Stimulated activated CD8-positive, alpha-beta memory T cell treated with anti-CD3 and anti-CD28 coated beads, Interleukin-7, amount 100 ng/mL, for 48 hours (primary cell): ENCODE measurements around the gene SPINK14.

Experiments used
- DNase-seq, 2 donors: peaks; one replicate each; pipeline ENCODE4 v3.0.0-alpha.2; 2020; ENCODE audit warnings: low read depth in 1 of 2; ENCODE audit errors: extremely low read depth in 1 of 2

Gene SPINK14, protein sequence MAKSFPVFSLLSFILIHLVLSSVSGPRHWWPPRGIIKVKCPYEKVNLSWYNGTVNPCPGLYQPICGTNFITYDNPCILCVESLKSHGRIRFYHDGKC

DNA sequence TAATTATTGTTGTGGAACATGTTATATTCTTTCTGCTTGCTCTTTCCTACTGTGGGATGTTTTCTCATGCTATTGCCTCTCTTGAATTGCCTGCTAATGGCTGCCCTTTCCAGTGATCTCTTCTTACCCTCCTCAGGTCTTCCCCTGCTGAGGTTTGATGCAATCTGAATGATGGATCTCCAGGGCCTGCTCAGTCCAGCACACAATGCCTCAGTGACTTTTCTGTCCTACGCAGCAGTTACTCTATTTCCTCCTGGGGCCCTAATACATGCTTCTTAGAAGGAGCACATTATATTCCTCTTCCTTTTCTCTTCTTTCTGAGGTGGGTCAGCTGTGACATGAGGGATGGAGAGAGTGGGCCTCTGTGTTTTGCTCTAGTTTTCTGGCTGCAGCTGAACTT is at the start of gene SPINK14:
Gene SPINK14, plus strand, starts transcription at position 301 of the 400 bp plus-strand sequence. CDS start 1,187 bp downstream, outside the sequence.
- no peak for DNase-seq

DNA sequence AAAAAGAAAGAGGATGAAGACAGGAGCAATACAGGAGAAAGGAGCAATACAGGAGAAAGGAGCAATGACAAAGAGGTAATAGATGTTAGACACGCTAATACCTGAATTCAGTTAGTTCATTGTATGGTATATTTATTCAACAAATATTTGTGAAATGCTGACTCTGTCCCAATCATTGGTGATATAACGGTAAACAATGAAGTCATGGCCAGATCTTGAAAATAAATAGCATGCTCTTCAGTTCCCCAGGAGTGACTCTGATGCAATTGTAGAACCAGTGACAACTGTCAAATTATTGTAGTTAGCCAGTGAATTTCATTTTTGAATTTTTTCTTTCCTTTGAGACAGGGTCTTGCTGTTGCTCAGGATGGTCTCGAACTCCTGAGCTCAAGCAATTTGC is 48.0 kb upstream of the SPINK14 start:
- DNase-seq, result no peak

DNA sequence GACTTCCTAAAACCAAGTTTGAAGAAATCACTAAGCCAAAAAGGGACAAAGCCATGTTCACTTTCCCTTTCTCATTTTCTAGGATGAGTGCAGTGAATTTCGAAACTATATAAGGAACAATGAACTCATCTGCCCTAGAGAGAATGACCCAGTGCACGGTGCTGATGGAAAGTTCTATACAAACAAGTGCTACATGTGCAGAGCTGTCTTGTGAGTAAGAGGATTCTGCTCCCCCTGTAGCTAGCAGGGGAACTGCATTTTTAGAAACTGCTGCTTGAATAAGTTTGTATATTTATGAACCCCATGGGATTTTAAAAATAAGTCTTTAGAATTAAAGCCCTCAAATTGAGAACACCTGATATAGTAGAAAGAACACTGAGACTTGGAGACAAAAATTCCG is 42.7 kb upstream of the SPINK14 start:
- no peak for DNase-seq

DNA sequence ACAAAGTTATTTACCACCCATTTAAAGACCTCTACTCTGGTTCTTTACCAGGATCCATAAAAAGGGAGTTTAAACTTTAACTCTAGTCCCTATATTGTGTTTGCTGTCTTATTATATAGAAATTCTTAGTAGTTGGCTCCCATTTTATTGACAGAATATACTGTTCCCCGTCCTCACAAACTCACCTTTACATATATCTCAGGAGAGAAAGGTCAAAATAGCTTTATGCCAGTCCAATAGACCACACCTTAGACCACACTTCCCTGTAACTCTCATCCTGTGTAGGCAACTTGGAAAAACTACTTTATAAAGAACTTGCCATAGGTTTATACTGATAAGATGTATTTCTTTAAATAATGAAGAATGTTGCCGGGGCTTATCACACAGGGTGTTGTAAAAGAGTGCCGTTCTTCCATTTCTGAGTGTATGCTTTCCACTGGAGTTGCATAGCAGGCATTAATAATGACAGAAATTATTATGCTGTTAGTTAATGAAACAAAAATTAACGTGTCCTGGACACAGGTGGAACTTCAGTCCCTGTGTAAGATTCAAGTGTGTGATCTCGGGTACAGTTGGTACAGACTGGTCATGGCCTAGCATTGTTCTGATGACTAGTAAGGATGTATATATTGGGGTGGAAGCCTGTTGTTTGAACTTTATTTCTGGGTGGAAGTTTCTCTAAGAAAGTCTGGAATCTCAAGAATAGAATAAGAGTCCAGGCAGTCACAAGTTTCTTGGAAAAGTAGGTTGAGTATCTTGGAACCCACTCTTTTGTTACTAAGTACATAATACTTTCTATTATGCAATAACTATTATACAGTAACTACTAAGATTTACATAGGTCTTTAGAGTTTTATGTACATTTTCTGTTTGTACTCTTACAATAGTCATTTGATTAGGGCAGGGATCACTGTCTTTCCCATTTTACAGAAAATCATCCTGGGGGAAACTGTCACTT is 33.0 kb upstream of the SPINK14 start:
- no peak for DNase-seq

DNA sequence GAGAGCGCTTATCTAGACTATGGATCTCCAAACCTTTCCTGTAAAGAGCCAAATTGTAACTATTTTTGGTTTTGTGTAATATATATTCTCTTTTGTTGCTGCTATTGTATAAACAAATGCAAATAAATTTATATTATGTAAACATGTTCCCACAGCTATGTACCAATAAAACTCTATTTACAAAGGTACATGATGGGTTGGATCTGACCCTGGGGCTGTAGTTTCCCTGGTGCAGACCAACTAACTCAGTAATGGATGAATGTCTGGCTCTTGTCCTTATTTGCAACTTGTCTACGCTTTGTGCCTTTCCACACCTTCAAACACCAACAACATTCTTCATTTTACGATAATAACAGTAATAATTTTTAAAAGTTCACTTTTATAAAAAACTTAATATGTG is 27.5 kb upstream of the SPINK14 start:
- DNase-seq, result no peak

DNA sequence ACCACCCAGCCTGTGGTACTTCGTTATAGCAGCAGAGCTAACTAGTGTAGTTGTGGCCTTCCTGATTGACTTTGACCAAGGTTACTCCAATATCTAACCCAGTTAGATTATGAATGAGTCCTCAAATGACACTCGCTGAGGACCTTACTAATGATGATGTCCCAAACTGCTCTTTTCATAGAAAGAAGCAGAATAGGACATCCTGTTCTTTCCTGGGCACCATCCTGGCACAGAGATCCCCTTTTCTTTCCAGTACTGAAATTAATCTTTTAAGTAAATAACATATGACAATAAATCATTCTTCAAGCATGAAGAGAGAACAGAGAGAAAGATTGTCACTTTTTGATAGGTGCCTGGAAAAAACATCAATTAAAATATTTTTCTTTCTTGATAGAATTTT is 26.7 kb upstream of the SPINK14 start:
- DNase-seq, result no peak

DNA sequence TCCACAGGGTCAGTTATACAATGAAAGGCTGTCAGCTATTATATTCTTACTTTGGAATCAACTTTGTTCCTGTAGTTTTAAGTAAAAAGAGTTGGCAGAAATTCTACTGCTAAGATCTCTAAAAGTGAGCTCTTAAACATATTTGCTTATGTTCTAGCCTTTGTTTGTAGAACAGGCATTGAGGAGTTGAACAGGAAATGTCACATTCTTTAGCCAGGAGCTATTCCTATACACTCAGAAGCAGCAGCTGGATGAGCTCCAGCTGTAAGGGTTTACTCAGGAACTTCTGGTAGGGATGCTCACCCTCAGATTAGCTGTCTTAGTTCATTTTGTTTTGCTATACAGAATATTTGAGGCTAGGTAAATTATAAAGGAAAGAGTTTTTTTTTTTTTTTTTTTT is 22.4 kb upstream of the SPINK14 start:
- no peak for DNase-seq

DNA sequence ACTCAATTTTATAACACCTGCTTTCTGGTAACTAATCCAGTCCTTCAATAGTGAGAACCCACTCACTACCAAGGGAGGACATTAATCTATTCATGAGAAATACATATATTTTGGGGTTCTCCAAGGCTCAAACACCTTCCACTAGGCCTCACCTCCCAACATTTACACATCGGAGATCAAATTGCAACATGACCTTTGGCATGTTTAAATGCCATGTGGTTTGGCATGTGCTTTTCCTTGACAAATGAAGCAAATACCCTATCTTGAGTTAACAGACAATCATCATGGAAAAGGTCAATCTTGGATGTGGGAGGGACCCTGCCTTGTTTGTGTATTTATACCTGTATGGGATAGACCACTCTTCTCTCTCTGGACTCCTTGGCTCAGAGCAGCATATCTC is 21.9 kb upstream of the SPINK14 start:
- no peak for DNase-seq

DNA sequence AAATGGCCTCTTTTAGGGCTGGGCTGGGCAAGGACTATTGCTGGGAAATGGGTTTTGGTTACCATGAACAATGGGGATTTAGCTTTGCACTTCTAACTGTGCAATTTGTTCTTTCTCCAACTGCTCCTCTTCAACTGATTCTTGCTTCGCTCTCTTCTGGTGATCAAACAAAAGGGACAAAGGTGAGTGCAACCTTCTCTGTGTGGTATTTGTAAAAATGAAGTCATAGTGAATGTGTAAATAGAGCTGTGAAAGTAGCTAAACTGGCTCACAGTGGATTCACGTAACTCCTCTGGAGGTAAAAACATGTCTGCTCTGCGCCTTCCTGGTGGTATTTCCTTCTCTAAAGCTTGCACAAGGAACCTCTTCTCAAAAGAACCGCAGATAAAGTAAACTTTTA is 20.9 kb upstream of the SPINK14 start:
- no peak for DNase-seq

DNA sequence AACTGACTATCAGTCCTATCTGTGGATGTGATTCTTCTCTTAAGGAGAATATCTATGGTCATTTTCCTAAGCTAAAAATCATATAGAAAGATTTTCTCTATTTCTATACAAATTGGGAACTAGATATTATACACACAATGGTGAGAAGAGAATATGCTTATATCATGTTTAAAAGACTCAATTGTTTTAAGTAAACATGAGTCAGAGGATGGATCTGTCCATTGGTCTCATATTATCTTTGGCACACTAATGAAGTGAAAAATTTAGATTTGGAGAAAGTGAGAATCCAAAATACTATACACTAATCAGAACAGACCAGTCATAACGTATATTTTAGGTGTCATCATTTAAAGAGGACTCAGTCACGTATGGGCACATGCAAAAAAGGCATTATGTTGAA is 16.5 kb upstream of the SPINK14 start:
- no peak for DNase-seq

DNA sequence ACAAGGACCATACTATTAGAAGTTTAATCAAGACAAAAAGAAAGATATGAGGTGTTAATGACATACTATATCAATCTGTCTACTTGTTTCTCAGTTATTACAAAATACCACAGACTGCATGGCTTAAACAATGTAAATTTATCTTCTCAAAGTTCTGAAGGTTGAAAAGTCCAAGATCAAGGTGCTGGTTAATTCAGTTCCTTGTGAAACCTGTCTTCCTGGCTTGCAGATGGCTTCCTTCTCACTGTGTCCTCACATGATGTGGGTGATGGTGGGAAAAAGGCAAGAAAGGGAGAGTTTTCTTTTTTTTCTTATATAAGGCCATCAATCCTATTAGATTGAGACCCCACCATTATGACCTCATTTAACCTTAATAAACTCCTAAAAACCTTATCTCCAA is 15.6 kb upstream of the SPINK14 start:
- no peak for DNase-seq

DNA sequence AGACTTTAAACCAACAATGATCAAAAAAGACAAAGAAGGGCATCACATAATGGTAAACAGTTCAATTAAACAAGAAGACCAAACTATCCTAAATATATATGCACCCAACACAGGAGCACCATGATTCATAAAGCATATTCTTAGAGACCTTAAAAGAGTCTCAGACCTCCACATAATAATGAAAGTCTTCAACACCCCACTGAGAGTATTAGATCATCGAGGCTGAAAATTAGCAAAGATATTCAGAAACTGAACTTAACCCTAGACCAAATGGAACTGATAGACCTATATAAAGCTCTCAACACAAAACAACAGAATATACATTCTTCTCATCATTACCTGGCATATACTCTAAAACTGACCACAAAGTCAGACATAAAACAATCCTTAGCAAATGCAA is 11.7 kb upstream of the SPINK14 start:
- no peak for DNase-seq

DNA sequence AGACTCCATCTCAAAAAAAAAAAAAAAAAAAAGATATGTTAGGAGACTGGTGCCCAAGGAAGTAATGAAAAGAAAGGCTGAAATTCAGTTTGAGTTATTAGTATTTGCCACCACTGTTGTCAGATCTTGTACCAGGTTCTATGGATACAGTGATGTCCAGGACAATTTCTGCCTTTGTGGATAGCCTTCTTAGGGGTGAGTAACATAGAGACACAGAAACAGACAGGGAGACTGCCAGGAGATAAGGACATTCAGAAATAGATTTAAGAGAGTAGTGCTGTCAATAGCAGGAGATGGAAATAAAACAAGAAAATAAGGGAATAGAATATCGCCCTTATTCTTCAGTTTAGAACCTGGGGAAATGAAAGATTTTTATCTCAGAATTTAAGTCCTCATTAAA is 6.3 kb upstream of the SPINK14 start:
- DNase-seq, result no peak

DNA sequence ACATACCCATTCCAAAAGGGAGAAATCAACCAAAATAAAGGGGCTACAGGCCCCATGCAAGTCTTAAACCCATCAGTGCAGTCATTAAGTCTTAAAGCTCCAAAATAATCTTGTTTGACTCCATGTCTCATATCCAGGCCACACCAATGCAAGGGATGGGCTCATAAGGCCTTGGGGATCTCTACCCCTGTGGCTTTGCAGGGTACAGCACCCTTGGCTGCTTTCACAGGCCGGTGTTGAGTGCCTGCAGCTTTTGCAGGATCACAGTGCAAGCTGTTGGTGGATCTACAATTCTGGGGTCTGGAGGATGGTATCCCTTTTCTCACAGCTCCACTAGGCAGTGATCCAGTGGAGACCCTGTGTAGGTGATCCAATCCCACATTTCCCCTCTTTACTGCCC is 5.0 kb upstream of the SPINK14 start:
- DNase-seq, result no peak

DNA sequence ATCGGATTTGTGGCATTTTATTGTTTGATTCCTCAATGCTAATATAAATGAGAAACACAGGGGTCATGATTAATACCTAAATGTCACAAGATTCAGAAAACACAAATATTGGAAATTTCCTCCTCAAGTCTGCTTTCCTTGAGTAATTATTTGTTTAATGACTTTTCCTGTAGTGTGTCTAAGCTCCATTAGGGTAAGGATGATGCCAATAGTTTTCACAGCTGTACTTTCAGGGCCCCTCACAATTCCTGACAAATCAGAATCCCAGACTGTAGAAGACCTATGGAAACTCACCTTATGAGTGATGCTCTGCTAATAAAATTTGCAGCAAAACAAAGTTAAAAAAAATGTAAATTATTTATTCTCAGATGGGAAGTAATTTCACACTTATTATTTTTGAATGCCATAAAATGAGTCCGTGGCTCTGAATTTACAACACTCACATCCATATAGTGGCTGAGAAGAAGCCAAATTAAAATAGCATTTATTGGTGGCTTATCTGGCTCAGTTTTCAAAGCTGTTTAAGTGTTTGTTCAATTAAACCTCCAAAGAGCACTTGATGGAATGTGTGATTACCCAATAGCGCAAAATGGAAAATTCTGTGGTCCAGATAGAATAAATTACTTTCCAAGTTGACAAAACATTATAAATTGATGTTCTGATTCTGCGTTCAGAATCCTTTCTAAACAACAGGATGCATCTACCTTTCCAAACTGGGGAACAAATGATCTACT is 1.6 kb upstream of the SPINK14 start:
- DNase-seq, result no peak

DNA sequence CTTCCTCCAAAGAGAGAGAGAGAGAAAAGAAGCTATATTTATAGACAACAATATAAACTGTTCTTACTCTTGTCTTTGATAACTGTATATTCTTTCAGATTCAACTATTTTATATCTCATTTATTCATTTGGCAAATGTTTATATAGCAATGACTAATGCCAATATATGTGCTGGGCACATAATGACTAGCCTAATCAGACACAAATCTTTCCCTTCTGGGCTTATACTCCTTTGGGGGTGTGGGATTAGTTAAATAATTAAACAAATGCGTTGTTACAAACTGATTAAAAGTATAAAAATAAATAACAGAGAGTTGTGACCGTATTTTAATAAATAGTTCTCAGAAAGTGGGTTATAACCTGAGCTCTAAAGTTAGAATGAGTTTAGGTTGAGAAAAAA is 4.0 kb downstream of the SPINK14 start:
- DNase-seq, result no peak

DNA sequence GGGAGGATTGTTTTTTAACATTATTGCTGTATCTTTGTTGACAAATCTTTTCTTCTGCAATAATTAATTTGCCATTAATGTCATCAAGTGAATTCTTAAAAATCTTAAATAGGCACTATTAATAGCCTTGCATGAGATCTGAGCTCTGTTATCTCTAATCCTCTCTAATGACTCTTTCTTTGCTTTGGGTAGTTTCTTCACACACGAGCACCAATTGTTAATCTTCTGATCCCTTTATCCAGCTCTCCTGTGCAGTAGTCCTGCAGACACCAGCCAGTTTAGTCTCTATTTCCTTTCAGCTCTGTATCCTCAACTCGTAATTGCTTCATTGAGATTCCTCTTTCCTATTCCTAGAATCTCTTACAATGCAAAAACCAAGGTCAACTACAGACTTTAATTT is 8.1 kb downstream of the SPINK14 start:
- no peak for DNase-seq

DNA sequence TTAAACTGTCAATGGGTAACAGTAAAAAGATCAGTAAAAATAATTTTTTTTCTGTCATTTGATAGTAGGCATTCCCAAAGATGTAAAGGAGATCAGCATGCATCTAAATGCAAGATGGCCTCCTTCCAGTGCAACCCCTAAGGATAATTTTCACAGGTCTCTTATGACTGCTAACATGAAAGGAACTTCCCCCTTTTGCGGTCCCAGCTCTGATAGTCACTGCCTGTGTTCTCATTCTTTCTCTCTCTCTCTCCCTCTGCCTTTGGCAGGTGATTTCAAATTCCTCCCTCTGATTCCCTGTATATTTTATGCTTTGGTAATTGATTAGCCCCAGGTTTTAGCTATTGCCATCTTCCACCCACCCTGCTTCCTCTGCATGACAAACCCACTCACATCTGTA is 8.9 kb downstream of the SPINK14 start:
- no peak for DNase-seq

DNA sequence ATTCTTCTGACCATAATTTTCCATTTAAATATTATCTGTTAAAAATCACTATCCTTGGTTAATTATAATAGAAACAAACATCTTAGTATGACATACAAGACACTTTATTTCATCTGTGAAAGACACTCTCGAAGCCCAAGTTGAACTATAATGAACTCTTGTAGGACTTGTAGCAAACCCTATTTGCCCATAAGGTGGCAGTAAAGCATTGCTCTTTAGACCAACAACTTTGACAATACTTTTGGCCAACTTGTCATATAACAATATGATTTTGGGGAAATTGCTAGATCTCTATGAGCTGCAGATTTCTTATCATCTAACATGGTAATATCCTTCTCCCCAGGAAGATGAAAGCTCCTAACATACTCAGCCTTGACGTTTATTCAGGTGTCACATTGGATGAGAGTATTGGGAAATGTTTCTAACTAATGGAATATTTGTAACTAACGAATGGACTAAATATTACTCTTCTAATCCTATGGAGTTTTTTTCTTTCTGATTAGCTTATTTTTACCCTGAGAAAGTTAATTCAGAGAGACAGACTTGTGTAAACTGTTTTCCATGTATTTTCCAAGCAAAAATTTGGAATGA is 11.0 kb downstream of the SPINK14 start:
- no peak for DNase-seq

DNA sequence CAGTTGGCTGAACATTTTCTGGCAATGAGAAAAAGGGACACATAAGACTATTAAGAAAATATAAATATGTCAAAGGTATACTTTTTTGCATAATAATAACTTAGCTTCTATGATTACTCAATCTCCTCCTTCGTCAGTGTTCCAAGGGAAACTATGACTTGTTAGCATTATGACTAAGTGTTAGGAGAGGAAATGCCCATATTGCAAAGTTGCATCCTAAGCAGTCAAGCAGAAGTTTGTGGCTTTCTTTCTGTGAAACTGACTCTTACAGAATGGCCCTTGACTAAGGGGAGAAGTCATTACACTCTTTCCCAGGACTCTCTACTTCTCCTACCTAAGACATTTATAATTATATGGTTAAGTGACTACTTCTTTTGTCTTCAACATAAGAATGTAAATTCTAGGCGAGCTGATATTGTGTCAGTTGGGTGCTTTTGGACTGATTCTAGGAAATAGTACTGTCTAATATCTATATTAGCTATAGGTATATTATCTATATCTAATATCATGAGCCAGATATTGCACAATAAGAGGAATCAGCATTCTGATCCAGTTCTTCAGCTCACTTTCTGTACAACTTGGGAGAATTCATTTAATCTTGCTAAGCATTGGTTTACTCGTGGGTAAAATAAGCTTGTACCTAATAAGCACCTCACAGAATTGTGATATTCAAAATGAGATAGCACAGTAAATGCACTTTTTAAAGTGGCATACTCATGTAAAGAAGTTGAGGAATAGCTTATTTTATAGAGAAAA is 18.1 kb downstream of the SPINK14 start:
- no peak for DNase-seq

DNA sequence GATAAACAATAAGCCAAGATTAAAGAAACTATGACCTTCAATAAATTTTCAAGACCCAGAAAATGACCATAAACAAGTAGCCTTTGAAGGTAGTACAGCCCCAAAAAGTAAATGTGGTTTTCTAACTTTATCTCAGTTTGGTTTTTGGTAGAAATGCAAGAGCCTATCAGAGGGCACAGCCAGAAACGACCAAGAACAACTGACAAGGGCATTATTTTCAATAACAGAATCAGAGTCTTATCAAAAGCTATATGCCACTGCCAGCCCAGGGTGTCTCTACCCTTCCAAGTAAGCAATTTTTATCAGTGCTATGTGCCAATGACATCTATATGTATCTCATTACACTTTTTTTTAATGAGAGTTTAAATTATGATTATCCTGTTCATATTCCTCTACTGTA is 22.7 kb downstream of the SPINK14 start:
- DNase-seq, result no peak
